Measurements from ENCODE around the gene WASF2. TPM values are rescaled to one million over a fixed set of nuclear protein-coding genes. Genes with fewer than 3 reads are reported as not detected.
A peak's percentile ranks its signal among the peaks of the same experiment; 100 is the strongest.

The WASF2 gene
- total RNA-seq, 3 donors from 2014 or later: 131 to 159 (median 134) TPM

GRCh38 chr1:27430903-27431600 is 58.9 kb downstream of the WASF2 start:
- peaks cover 52% of the 10 kb centered on the region for H3K4me1 ChIP-seq (ENCODE audit: low read depth)
- H3K9me3 ChIP-seq: no peaks in the 10 kb centered on the region
- H3K4me3 ChIP-seq: no peak overlapping the region
- ATAC-seq (peak; percentile 45), DNase-seq (no peak)
- H3K36me3 ChIP-seq (ENCODE audit: low read depth): no peaks in the 10 kb centered on the region
- intact Hi-C loops (cut with DNase I, micrococcal nuclease): no loop called here
- TF ChIP-seq, protein P1, sequence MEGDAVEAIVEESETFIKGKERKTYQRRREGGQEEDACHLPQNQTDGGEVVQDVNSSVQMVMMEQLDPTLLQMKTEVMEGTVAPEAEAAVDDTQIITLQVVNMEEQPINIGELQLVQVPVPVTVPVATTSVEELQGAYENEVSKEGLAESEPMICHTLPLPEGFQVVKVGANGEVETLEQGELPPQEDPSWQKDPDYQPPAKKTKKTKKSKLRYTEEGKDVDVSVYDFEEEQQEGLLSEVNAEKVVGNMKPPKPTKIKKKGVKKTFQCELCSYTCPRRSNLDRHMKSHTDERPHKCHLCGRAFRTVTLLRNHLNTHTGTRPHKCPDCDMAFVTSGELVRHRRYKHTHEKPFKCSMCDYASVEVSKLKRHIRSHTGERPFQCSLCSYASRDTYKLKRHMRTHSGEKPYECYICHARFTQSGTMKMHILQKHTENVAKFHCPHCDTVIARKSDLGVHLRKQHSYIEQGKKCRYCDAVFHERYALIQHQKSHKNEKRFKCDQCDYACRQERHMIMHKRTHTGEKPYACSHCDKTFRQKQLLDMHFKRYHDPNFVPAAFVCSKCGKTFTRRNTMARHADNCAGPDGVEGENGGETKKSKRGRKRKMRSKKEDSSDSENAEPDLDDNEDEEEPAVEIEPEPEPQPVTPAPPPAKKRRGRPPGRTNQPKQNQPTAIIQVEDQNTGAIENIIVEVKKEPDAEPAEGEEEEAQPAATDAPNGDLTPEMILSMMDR (IDR thresholded peaks at IDR 0.05): no peak

DNA sequence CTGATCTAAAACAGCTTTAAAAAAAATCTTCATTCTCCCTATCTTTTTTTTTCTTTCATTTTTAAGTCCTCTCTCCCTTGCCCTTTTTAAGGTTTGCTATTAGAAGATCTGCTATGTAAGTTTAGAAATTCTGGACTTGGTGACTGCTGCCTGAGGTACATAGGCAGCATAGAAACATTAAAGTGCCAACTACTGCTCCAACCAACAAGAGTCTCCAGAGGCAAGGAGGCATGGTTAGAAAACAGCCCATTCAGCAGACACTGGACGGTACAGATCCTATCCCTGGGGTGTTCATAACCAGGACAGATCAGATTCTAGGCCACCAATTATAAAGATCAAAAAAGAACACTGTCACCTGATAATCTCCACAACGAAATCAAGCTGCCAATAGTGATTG is 60.9 kb downstream of the WASF2 start:
- ATAC-seq: no peak

GRCh38 chr1:27428316-27429028 is 61.5 kb downstream of the WASF2 start:
- Histone ChIP-seq H3K4me3 (no peak overlapping the region), H3K9me3 (no peaks in the 10 kb centered on the region), H3K4me1 (ENCODE audit: low read depth) (peaks cover 27% of the 10 kb centered on the region), H3K36me3 (ENCODE audit: low read depth) (no peaks in the 10 kb centered on the region)
- intact Hi-C loops (cut with DNase I, micrococcal nuclease): no loop called here
- TF ChIP-seq, protein P1 (IDR thresholded peaks at IDR 0.05): no peak
- no peak for ATAC-seq
- no peak for DNase-seq

More for the DNA sequence above, 60.9 kb downstream of the WASF2 start:
- Histone ChIP-seq H3K36me3 (ENCODE audit: low read depth) (no peaks in the 10 kb centered on the region), H3K9me3 (no peaks in the 10 kb centered on the region), H3K4me1 (ENCODE audit: low read depth) (peaks cover 32% of the 10 kb centered on the region), H3K4me3 (no peak overlapping the region)
- TF ChIP-seq, protein P1 (IDR thresholded peaks at IDR 0.05): no peak
- no peak for DNase-seq
- intact Hi-C loops (cut with DNase I, micrococcal nuclease): no loop called here

DNA sequence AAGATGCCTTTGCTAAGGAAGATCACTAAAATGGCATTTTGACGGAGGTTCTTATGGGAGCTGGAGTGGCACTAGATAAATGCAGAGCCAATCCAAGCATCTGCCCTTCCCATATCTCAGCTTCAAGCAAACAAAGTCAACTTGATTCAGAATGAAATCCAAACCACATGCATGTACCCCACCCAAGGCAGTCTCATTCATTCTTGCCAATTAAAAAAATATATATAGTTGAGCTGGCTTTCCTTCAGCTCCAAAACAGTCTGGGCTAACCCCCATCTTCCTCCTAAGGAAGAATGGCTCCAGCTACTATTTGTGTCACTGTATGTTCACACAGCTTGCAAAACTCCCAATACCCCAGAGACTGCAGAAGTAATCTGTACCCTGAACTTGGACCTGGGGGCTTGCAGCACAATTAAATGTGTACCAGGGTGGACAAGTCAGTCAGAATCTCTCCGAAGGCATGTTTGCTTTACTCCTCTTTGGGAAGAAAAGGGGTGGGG is 62.1 kb downstream of the WASF2 start:
- Histone ChIP-seq H3K4me1 (ENCODE audit: low read depth) (peaks cover 21% of the 10 kb centered on the region), H3K4me3 (no peak overlapping the region), H3K36me3 (ENCODE audit: low read depth) (no peaks in the 10 kb centered on the region), H3K9me3 (no peaks in the 10 kb centered on the region)
- ATAC-seq: no peak
- intact Hi-C loops (cut with DNase I, micrococcal nuclease): no loop called here
- TF ChIP-seq, protein P1 (IDR thresholded peaks at IDR 0.05): no peak
- DNase-seq: no peak

DNA sequence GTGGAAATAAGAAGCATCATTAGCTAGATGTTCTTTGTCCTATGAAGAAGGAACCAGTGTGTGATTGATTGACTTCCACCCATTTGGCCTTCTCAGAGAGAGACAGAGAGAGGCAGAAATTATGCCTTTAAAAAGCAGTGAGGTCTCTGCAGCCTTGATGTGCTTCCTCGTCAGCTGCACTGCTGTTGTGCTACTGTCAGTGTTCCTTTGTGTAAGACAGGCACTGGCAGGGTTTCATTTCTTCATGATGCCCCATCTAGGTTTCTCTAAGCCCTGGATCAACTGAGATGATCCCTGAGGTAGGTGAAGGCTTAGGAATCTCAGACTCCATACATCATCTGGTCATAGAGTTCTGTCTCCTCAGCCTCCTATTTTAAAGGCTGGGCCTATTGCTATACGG is 62.6 kb downstream of the WASF2 start:
- Histone ChIP-seq H3K4me3 (no peak overlapping the region), H3K4me1 (ENCODE audit: low read depth) (peaks cover 21% of the 10 kb centered on the region)
- peak; percentile 17 for ATAC-seq

More for the DNA sequence above, 62.6 kb downstream of the WASF2 start:
- TF ChIP-seq, protein P1 (IDR thresholded peaks at IDR 0.05): no peak
- no peak for DNase-seq
- H3K36me3 ChIP-seq (ENCODE audit: low read depth): no peaks in the 10 kb centered on the region
- no peaks in the 10 kb centered on the region for H3K9me3 ChIP-seq
- intact Hi-C loops (cut with DNase I, micrococcal nuclease): no loop called here
